ENCODE measurements around the gene SIX6. TPM values are rescaled to one million over a fixed set of nuclear protein-coding genes. Genes with fewer than 3 reads are reported as not detected.

Gene SIX6
- total and polyA plus RNA-seq, 11 donors, result not detected

GRCh38 chr14:60485598-60486251 lies 23.2 kb upstream of the SIX6 start, which contains the start of gene C14orf39:
C14orf39 (minus strand) TSS chr14:60486063; CDS start chr14:60485078, 985 bp downstream.
- ATAC-seq (peak in 1 of 4 donors; percentile 20), DNase-seq (no peak)
- intact Hi-C loops (cut with DNase I), result loop anchor here in 1 of 10 donors (10.0 kb wide), 1 partner anchor 421 kb away; no protein-coding TSS in a partner anchor
- no peak for TF ChIP-seq POLR2A (IDR thresholded peaks at IDR 0.05)
- no peak for TF ChIP-seq CTCF (IDR thresholded peaks at IDR 0.05)
- H3K27ac ChIP-seq, result no peak within 1 kb of the TSS
- 1 to 3% (median 2%) methylated on average over 39 to 57 of the region's 57 CpGs for WGBS, 4 donors
- peak within 1 kb of the TSS in 4 of 12 donors; percentile 5 to 24 (median 22) for H3K4me3 ChIP-seq
- H3K4me1 ChIP-seq, result peaks cover 0 to 11% (median 0%) of the 10 kb centered on the region in 12 donors
- no peaks in the 10 kb centered on the region for H3K36me3 ChIP-seq
- peaks cover 13 to 85% (median 35%) of the 10 kb centered on the region in 9 donors for H3K27me3 ChIP-seq
- H3K9me3 ChIP-seq, result peaks cover 0 to 2% (median 0%) of the 10 kb centered on the region in 12 donors

- Histone ChIP-seq H3K27me3 (peaks cover 13 to 95% (median 42%) of the 10 kb centered on the region in 9 donors), H3K9me3 (no peaks in the 10 kb centered on the region), H3K27ac (no peak overlapping the region), H3K4me3 (no peak overlapping the region), H3K4me1 (peaks cover 0 to 11% (median 0%) of the 10 kb centered on the region in 12 donors), H3K36me3 (no peaks in the 10 kb centered on the region)
- intact Hi-C loops (cut with DNase I), result loop anchor here in 1 of 10 donors (10.0 kb wide), 1 partner anchor 422 kb away; no protein-coding TSS in a partner anchor
- DNase-seq (no peak), ATAC-seq (no peak)
- TF ChIP-seq POLR2A (IDR thresholded peaks at IDR 0.05), result no peak
- TF ChIP-seq CTCF (IDR thresholded peaks at IDR 0.05), result no peak
- 24 to 37% (median 28%) methylated on average over 2 of the region's 2 CpGs for WGBS, 4 donors
Observed at GRCh38 chr14:60487211-60487610, 21.7 kb upstream of the SIX6 start.

DNA sequence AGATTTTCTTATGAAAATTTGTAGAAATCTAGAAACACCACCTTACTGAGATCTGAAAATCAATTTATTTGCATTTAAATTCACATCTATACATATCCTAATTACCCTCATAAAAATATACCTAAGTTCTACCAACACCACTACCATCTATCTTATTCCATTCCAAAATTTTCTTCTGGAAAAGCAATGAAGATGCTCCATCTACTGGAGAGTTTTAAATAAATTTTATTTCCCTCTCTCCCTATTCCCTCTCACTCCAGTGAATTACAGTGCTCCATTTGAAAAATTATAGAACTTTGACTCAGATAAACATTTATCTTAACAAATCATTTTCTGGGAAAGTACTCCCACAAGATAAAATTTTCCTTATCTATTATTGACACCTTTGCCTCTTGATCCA lies 20.8 kb upstream of the SIX6 start:
- intact Hi-C loops (cut with DNase I), result loop anchor here in 1 of 10 donors (10.0 kb wide), 1 partner anchor 423 kb away; no protein-coding TSS in a partner anchor
- no peak overlapping the region for H3K27ac ChIP-seq
- H3K4me1 ChIP-seq, result peaks cover 0 to 11% (median 0%) of the 10 kb centered on the region in 12 donors
- peaks cover 13 to 96% (median 42%) of the 10 kb centered on the region in 9 donors for H3K27me3 ChIP-seq
- H3K4me3 ChIP-seq, result no peak overlapping the region
- no peak for TF ChIP-seq POLR2A (IDR thresholded peaks at IDR 0.05)
- TF ChIP-seq CTCF (IDR thresholded peaks at IDR 0.05), result peak in 5 of 12 donors; percentile 11 to 26 (median 16)
- no peak for ATAC-seq
- no peaks in the 10 kb centered on the region for H3K36me3 ChIP-seq
- no peaks in the 10 kb centered on the region for H3K9me3 ChIP-seq
- DNase-seq, result no peak

DNA sequence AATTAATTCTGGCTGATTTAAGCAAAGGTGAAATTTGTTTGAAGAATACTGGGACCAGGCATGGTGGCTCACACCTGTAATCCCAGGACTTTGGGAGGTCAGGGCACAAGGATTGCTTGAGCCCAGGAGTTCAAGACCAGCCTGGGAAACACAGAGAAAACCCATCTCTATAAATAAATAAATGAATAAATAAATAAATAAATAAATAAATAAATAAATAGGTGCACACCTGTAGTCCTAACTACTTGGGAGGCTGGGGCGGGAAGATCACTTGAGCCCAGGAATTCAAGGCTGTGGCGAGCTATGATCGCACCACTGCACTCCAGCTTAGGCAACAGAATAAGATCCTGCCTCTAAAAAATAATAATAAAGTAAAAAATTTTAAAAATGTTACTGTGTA lies 18.7 kb upstream of the SIX6 start:
- no peak overlapping the region for H3K27ac ChIP-seq
- intact Hi-C loops (cut with DNase I), result no loop called here
- no peaks in the 10 kb centered on the region for H3K9me3 ChIP-seq
- no peak overlapping the region for H3K4me3 ChIP-seq
- DNase-seq, result no peak
- TF ChIP-seq CTCF (IDR thresholded peaks at IDR 0.05) (no peak), POLR2A (IDR thresholded peaks at IDR 0.05) (no peak)
- 86 to 94% (median 89%) methylated on average over 3 of the region's 3 CpGs for WGBS, 4 donors
- H3K36me3 ChIP-seq, result no peaks in the 10 kb centered on the region
- peaks cover 0 to 9% (median 0%) of the 10 kb centered on the region in 12 donors for H3K4me1 ChIP-seq
- peaks cover 9 to 94% (median 33%) of the 10 kb centered on the region in 9 donors for H3K27me3 ChIP-seq
- ATAC-seq, result no peak

All from heart left ventricle (tissue), 16 donors.